Esophagus squamous epithelium (tissue), 4 donors: ENCODE measurements around the gene ADK.

Experiments used
- POLR2A ChIP-seq, 4 donors: fragments of 450-650 bp; IDR thresholded peaks; one replicate each; pipeline ENCODE4 v1.6.1; 2017; ENCODE audit warnings: antibody characterized with exemption in 4 of 4, mild to moderate bottlenecking in 4 of 4, moderate library complexity in 3 of 4
- TF ChIP-seq, protein P1 (sequence below), 6 experiments: fragments of 450-650 bp in 4 of 6; fragments of 200-600 bp in 2 of 6; sonication (generic) in 2 of 6; IDR thresholded peaks; one replicate each; pipeline ENCODE4 v1.5.1; 2016 to 2019; ENCODE audit warnings: antibody characterized with exemption in 6 of 6, mild to moderate bottlenecking in 4 of 6, moderate library complexity in 4 of 6

DNA sequence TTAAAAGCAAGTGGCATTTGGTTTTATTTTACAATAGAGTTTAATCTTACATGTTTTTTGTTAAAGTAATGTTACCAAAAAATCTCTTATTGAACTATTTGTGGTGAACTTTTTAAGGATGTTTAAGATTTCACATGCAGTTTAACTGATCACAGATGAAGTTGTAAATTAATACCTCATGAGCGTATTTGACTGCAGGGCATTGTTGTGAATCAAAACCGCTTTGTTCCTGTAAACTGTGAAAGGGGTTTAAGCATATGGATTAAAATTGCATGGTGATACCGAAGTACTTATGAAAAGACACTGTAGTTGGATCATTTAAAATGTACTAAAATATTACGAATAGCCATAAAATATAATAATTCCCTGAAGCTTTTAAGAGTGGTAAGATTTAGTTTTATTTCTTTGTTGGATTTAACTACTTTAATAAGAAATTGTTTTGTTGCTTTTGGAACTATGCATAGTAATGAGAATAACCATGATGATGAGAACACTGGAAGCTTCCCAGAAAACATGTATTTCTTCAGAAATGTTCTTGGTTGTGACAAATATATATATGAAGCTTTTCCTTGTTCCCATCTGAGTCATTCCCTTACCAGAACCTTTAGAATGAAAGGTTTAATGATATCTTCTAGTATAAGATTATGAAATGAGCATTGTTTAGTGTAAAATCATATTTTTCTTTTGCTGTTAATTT is 131.3 kb downstream of the ADK start:
- TF ChIP-seq, protein P1, sequence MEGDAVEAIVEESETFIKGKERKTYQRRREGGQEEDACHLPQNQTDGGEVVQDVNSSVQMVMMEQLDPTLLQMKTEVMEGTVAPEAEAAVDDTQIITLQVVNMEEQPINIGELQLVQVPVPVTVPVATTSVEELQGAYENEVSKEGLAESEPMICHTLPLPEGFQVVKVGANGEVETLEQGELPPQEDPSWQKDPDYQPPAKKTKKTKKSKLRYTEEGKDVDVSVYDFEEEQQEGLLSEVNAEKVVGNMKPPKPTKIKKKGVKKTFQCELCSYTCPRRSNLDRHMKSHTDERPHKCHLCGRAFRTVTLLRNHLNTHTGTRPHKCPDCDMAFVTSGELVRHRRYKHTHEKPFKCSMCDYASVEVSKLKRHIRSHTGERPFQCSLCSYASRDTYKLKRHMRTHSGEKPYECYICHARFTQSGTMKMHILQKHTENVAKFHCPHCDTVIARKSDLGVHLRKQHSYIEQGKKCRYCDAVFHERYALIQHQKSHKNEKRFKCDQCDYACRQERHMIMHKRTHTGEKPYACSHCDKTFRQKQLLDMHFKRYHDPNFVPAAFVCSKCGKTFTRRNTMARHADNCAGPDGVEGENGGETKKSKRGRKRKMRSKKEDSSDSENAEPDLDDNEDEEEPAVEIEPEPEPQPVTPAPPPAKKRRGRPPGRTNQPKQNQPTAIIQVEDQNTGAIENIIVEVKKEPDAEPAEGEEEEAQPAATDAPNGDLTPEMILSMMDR (IDR thresholded peaks at IDR 0.05): no peak
- TF ChIP-seq POLR2A (IDR thresholded peaks at IDR 0.05): no peak
